Measurements from ENCODE around the gene CFD.
"Not testable (repeated sequence)": the region's sequence is repeated elsewhere in the genome, so short reads cannot be mapped to it uniquely, and the experiment has no call there.

Gene CFD

DNA sequence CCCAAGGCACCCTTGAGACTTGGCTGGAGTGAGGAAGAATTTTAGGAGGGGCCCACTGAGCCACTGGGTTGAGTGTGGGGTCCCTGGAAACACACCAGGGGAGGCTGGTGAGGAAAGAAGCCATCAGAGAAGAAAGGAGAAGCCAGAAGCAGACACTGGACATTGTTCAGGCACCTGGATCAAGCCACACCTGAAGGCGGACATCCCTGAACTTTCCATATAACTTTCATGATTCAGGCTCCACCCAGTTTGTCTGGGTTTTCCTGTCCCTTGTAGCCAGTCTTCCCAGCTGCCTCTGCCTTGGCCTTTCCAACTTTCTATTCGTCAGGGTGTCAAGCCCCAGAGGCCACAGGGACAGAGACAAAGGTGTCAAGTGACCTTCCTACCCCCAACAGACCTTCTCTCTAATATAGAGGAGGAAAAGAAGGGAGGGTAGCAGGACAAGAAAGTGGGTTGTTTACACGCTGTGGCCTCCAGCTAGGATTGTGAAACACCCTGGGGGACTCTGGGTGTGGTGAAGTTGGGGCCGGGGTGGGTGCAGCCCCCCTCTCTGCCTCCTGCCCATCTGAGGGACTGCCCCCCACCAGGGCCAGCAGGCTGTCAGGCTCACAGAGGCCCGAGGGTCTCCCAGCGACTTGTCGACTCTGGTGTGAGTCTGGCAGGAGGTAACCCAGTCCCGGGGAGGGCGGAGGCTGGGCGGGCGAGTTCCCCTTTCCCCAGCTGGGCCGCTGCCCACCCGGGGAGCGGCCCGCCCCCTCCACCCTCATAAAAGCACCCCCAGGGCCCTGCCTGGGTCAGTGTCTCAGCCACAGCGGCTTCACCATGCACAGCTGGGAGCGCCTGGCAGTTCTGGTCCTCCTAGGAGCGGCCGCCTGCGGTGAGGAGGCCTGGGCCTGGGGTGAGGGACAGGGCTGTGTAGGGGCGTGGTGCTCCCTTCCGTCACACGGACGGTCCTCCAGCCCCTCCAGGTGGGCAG lies at the start of gene CFD:
CFD (plus strand) TSS at position 797 of the 976 bp plus-strand sequence; CDS start at position 823, 26 bp downstream.
- no peak for DNase-seq (ENCODE audit: extremely low read depth in 1 of 2, low read depth in 1 of 2)

DNA sequence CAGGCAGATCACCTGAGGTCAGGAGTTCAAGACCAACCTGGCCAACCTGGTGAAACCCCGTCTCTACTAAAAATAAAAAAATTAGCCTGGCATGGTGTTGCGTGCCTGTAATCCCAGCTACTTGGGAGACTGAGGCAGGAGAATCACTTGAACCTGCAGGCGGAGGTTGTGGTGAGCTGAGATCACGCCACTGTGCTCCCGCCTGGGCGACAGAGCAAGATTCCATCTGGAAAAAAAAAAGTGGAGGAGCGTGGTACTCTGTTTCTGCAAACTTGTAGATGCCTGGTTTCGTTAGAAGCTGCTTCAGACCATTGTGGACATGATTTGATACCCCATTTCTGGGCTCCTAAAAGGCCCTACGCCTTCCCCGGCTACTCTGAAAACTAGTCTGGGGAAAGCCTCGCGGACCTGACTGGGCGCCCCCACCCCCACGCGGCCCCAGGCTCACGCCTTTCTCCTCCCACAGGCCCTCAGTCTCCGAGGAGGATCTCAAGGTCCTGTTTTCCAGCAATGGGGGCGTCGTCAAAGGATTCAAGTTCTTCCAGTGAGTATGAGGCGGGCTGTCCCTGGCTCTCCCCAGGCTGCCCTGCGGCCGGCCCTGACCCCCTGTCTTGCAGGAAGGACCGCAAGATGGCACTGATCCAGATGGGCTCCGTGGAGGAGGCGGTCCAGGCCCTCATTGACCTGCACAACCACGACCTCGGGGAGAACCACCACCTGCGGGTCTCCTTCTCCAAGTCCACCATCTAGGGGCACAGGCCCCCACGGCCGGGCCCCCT lies 49.2 kb upstream of the CFD start:
- no peak for DNase-seq (ENCODE audit: extremely low read depth in 1 of 2, low read depth in 1 of 2)

DNA sequence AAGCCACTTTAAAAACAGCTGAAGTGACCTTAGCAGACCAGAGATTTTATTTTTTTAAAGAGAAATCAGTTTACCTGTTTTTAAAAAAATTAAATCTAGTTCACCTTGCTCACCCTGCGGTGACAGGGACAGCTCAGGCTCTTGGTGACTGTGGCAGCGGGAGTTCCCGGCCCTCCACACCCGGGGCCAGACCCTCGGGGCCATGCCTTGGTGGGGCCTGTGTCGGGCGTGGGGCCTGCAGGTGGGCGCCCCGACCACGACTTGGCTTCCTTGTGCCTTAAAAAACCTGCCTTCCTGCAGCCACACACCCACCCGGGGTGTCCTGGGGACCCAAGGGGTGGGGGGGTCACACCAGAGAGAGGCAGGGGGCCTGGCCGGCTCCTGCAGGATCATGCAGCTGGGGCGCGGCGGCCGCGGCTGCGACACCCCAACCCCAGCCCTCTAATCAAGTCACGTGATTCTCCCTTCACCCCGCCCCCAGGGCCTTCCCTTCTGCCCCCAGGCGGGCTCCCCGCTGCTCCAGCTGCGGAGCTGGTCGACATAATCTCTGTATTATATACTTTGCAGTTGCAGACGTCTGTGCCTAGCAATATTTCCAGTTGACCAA lies 48.5 kb upstream of the CFD start:
- DNase-seq (ENCODE audit: extremely low read depth in 1 of 2, low read depth in 1 of 2) = no peak

DNA sequence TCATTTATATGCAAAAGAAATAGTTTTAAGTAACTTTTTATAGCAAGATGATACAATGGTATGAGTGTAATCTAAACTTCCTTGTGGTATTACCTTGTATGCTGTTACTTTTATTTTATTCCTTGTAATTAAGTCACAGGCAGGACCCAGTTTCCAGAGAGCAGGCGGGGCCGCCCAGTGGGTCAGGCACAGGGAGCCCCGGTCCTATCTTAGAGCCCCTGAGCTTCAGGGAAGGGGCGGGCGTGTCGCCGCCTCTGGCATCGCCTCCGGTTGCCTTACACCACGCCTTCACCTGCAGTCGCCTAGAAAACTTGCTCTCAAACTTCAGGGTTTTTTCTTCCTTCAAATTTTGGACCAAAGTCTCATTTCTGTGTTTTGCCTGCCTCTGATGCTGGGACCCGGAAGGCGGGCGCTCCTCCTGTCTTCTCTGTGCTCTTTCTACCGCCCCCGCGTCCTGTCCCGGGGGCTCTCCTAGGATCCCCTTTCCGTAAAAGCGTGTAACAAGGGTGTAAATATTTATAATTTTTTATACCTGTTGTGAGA lies 47.9 kb upstream of the CFD start:
- DNase-seq (ENCODE audit: extremely low read depth in 1 of 2, low read depth in 1 of 2) = no peak

DNA sequence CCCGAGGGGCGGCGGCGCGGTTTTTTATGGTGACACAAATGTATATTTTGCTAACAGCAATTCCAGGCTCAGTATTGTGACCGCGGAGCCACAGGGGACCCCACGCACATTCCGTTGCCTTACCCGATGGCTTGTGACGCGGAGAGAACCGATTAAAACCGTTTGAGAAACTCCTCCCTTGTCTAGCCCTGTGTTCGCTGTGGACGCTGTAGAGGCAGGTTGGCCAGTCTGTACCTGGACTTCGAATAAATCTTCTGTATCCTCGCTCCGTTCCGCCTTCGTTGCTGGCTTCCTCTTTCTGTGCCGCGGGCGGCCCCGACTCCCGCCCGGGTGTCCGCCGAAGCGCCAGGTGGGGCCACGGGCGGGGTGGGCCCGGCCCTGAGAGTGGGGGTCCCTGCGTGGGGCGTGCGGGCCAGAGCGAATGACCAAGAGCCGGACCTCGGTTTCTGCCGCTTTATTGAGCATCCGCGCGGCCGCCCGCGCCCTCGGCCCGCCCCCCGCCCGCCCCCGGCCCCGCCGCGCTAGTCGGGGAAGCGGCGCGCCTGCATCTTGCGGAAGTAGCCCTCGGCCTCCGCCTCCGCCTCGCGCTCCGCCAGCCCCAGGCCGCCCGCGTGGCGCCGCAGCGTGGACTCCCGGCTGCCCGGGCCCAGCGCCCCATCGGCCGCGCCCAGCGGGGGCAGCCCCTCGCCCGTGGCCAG lies 47.3 kb upstream of the CFD start:
- no peak for DNase-seq (ENCODE audit: extremely low read depth in 1 of 2, low read depth in 1 of 2)

DNA sequence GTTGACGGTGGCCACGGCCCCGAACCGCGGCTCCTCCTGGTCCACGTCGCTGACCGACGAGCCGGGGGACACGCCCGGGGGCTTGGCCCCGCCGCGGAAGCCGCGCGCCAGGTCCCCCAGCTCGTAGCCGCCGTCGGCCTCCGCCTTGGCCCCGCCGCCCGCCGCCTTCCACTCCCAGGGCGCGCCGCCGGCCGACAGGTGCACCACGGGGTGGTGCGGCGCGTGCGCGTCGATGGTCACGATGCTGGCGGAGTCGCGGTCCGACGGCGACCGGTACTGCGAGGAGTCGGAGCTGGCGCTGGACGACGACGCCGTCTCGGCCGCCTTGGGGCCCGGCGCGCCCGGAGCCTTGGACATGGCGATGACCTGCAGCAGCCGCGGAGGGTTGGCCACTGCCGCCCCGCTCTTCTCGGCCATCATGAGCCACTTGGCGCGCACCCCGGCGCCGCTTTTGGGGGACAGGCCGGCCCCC lies 46.7 kb upstream of the CFD start:
- DNase-seq (ENCODE audit: extremely low read depth in 1 of 2, low read depth in 1 of 2) = no peak

DNA sequence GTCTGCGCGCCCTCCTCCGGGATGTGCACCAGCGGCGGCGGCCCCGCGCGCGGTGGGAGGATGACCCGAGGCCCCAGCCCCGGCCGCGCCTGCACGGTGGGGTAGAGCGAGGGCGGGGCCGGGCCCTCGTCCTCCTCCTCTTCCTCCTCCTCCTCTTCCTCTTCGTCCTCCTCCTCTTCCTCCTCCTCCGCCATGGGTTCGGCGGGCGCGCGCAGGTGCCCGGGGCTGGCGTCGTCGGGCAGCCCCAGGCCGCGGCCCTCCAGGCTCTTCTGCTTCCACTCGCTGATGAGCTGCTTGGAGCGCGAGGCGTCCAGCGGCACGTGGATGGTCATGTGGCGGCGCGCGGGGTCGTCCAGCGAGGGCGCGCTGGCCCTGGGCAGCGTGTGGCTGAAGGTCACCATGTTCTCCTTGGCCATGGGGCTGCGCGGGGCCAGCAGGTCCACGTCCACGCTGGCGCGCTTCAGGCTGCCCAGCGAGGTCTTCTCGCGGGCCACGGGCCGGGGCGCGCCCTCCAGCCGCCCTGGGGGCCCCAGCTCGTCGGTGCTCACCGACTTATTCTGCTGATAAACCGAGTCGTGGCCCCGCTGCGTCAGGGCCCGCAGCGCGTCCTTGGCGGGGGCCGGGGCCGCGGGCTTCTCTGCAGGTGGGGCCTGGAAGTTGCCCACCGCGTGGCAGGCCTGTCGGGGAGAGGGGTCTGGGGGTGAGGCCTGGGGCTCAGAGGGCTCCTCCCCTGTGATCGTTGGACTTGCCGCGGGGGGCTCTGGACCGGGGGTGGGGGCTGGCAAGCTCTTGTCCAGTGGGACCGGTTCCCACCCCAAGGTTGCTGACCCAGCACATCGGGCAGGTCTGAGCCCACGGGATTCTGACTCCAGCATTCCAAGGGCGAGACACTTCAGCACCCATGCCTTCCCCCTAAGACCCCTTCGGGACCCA lies 46.0 kb upstream of the CFD start:
- DNase-seq (ENCODE audit: extremely low read depth in 1 of 2, low read depth in 1 of 2) = no peak

DNA sequence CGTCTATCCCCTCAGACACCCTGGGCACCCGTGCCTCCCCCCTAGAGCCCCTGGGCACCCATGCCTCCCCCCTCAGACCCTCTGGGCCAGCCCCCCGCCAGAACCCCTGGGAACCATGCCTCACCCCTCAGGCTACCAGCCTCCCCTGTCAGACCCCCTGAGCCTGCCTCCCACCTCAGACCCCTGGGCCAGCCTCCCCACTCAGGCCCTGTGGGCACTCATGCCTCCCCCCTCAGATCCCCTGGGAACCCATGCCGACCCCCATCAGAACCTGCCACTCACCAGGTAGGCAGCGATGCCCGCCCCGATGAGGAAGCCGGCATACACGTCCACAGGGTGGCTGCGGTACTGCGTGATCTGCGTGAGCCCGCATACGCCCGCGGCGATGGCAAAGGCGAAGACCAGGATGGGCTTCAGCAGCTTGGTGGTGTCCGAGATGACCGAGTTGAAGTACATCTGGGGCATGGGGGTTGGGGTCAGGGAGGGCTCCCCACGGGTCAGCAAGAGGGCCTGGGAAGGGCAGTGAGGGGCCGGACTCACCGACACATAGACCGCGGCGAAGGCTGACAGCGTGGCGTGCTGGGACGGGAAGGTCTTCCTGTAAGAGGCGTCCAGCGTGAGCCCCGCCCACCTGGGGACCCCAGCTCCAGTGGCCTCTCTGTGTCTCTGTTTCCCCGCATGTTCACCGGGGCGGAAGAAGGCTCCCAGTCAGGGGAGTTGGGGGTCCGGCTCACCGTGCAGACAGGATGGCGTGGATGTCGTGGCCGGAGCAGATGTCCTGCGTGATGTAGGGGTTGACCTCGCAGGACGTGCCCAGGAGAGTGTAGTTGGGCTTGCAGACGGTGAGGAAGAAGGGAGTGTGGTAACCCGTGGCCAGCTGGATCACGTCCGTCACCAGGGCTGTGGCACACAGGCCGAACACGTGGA lies 45.0 kb upstream of the CFD start:
- DNase-seq (ENCODE audit: extremely low read depth in 1 of 2, low read depth in 1 of 2) = no peak

DNA sequence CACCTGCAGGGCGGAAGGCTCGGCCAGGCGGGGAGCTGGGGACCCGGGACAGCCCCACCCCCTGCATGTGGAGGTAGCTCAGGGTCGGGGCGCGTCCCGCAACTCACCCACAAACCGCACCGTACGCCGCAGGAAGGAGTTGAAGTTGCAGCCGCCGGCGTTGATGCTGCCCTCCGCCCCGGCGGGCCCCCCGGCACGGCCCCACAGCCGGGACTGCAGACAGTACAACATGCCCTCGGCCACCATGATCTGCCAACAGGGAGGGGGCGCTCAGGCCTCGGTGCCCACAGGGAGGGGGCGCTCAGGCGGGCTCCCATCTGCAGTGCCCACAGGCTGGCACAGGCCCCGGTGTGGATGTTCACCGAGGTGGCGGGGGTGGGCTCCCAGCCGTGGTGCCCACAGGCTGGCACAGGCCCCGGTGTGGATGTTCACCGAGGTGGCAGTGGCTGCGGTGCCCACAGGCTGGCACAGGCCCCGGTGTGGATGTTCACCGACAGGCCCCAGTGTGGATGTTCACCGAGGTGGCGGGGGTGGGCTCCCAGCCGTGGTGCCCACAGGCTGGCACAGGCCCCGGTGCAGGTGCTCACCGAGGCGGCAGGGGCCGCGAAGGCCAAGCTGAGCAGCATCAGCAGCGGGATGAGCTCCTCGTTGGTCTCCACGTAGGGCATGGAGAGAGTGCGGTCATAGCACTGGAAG lies 44.2 kb upstream of the CFD start:
- no peak for DNase-seq (ENCODE audit: extremely low read depth in 1 of 2, low read depth in 1 of 2)

DNA sequence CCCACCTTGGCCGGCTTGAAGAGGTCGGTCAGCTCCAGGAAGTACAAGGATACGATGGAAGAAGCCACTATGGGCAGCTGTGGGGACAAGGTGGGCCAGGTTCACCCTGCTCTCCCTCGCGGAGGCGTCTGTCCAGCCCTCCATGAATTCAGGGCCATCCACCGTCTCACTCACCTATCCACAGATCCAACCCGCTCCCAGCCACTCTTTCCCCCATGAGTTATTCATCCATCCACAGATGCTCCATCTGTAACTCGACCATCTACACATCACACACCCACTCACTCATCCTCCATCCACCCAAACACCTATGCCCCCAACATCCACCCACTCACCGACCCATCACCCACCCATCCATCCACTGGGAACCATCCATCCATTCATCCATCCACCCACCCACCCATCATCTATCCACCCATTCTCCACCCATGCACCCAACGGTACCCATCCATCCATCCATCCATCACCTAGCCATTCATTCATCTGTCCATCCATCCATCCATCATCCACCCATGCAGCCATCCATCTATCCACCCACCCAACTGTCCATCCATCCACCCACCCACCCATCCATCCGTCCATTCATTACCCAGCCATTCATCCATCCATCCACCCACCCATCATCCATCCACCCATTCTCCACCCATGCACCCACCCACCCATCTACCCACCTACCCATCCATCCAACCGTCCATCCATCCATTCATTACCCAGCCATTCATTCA lies 43.5 kb upstream of the CFD start:
- no peak for DNase-seq (ENCODE audit: extremely low read depth in 1 of 2, low read depth in 1 of 2)

DNA sequence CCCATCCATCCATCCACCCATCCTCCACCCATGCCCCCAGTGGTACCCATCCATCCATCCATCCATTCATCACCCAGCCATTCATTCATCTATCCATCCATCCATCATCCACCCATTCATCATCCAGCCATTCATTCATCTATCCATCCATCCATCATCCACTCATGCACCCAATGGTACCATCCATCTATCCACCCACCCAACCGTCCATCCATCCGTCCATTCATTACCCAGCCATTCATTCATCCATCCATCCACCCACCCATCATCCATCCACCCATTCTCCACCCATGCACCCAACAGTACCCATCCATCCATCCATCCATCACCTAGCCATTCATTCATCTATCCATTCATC lies 43.0 kb upstream of the CFD start:
- DNase-seq (ENCODE audit: extremely low read depth in 1 of 2, low read depth in 1 of 2) = no peak

DNA sequence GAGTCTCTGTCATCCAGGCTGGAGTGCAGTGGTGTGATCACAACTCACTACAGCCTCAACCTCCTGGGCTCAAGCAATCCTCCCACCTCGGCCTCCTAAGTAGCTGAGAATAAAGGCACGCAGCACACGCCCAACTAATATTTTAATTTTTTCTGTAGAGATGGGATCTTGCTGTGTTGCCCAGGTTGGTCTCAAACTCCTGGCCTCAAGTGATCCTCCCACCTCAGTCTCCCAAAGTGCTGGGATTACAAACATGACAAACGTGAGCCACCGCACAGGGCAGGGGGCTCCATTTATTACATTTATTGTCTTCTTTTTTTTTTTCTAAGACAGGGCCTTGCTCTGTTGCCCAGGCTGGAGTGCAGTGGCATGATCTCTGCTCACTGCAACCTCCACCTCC lies 39.3 kb upstream of the CFD start:
- DNase-seq (ENCODE audit: extremely low read depth in 1 of 2, low read depth in 1 of 2) = not testable (repeated sequence)

DNA sequence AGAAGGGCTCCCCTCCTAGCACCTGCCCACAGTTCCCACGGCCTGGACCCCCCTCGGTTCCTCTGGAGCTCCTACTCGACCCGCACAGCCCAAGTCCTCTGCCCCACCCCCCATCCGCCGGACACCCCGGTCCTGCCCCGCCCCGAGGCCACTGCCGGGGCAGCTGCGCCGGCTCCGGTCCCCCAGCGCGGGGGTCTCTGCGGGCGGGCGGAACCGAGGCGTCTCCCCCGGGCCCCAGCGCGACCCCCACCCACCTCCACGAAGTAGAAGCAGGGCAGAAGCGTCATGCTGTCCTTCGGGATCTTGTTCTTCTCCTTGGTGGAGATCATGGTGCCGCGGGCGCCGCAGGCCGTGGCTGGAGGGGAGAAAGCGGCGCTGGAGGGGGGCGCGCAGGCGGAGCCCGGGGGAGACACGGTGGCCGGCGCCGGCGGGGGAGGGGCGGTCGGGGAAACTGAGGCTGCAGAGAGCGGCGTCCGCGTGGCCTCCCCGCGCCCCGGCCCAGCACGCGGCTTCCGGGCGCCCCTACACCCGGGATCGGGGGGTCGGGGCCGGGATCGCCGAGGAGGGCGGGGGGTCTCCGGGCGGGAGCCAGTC lies 38.1 kb upstream of the CFD start:
- no peak for DNase-seq (ENCODE audit: extremely low read depth in 1 of 2, low read depth in 1 of 2)

DNA sequence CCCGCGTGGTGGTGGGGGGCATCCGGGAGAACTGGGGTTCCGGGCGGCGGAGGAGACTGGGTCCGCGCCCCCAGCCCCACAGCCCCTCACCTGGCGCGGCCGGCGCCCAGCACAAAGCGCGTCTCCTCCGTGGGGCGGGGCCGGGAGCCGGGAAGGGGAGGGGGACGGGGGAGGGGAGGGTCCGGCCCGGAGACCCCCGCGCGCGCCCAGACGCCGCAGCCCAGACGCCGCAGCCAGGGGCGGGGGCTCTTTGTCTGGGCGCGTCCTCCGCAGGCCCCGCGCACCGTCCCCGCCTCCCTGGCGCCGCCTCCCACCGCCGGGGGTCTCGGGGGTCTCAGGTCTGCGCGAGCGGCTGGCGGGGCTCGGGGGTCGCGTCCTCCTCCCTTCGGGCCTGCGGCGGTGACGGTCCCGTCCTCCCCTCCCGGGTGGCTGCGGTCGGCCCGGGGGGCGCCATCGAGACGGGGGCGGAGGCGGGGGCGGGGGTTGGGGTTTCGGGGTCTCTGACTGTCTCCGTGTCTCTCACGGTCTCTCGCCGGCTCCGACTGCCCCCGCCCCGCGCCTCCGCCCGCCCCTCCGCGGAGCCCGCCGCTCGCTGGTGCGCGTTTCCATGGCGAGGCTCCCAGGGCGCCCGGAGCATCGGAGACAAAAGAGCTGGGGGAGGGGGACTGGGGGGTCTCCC lies 37.5 kb upstream of the CFD start, which contains the start of gene PLPPR3:
PLPPR3 (minus strand) TSS at position 131 of the 679 bp plus-strand sequence. CDS start 396 bp downstream, outside the sequence.
- no peak for DNase-seq (ENCODE audit: extremely low read depth in 1 of 2, low read depth in 1 of 2)

DNA sequence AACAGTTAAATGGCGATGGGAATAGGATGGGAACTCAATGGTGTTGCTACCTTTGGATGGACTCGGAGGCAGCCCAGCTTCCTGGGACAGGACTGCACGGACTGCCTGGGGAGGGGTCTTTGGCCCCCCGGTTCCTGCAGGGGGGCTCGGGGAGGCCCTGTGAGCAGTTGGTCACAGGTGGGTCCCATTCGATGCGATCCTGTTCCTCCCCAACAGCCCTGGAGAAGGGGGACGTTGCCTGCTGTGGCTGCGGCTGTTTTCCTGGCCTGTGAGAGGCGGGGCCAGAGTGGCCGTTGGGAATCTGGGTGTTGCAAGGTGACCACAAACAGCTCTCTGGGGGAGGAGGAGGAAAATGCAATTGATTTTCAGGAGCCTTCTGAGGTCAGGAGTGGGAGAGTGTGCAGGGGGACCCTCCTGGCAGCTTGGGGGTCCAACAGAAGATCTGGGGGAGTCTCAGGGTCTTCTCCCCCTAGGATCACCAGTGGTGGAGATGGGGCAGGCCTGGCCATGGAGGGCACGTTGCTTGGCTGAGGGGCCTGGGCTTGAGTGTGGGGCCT lies 35.8 kb upstream of the CFD start:
- no peak for DNase-seq (ENCODE audit: extremely low read depth in 1 of 2, low read depth in 1 of 2)

DNA sequence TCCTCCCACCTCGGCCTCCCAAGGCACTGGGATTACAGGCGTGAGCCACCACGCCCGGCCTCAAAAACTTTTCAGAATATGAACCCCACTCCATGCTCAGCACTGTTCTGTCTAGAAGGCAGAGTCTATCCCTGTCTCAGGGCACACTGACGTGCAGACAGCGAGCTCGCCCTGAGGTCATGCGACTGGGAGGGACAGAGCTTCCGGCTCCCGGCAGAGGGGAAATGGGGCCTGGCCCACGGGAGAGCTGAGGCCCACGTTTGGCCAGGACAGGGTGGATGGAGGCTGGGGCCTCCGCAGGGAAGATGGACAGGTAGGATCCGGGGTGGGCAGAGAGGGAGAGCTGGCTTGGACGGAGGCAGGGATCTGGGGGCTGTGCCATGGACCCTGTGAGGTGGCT lies 34.6 kb upstream of the CFD start:
- no peak for DNase-seq (ENCODE audit: extremely low read depth in 1 of 2, low read depth in 1 of 2)
